Neural cell (in vitro differentiated cells): ENCODE data around the gene SPC24. TPM values are rescaled to one million over a fixed set of nuclear protein-coding genes. Genes with fewer than 3 reads are reported as not detected.

Experiments used
- H2AFZ ChIP-seq: fragments of 200-600, 300-800 bp; sonication (generic), shearing (Covaris generic); 2 replicates; pipeline ENCODE4 v1.6.0; 2014; ENCODE audit warnings: low read depth, mild to moderate bottlenecking, antibody characterized with exemption, low read length, moderate library complexity
- H3F3A ChIP-seq: fragments of 200-600 bp; shearing (Covaris generic); 2 replicates; pipeline ENCODE4 v1.6.1; 2016; ENCODE audit warnings: mild to moderate bottlenecking, moderate library complexity, mixed read lengths, antibody characterized with exemption, low read length; ENCODE audit not compliant: insufficient read depth, poor library complexity, severe bottlenecking
- H3K27ac ChIP-seq: fragments of 200-600, 300-800 bp; sonication (generic), shearing (Covaris generic); 2 replicates; pipeline ENCODE4 v1.5.1; 2014; ENCODE audit warnings: mild to moderate bottlenecking, low read length, moderate library complexity
- H3K27me3 ChIP-seq: fragments of 300-800, 200-600 bp; sonication (generic), shearing (Covaris generic); 2 replicates; pipeline ENCODE4 v1.6.0; 2014; ENCODE audit warnings: mild to moderate bottlenecking, low read depth, low read length, moderate library complexity; ENCODE audit not compliant: insufficient read depth
- H3K36me3 ChIP-seq: fragments of 300-800, 200-600 bp; sonication (generic), shearing (Covaris generic); 2 replicates; pipeline ENCODE4 v1.5.1; 2014; ENCODE audit warnings: mild to moderate bottlenecking, antibody characterized with exemption, low read length, moderate library complexity; ENCODE audit not compliant: insufficient read depth
- H3K4me2 ChIP-seq: fragments of 300-800, 200-600 bp; sonication (generic), shearing (Covaris generic); 2 replicates; pipeline ENCODE4 v1.6.0; 2014; ENCODE audit warnings: mild to moderate bottlenecking, low read length
- H3K4me3 ChIP-seq: fragments of 300-800, 200-600 bp; sonication (generic), shearing (Covaris generic); 2 replicates; pipeline ENCODE4 v1.5.1; 2014; ENCODE audit warnings: mild to moderate bottlenecking, low read length, moderate library complexity
- H3K79me2 ChIP-seq: fragments of 200-600 bp; shearing (Covaris generic); replicated peaks from 2 replicates; pipeline ENCODE4 v1.6.0; 2014; ENCODE audit warnings: mild to moderate bottlenecking, low read length, moderate library complexity; ENCODE audit not compliant: insufficient read depth
- H3K9ac ChIP-seq: fragments of 300-800, 200-600 bp; sonication (generic), shearing (Covaris generic); 2 replicates; pipeline ENCODE4 v1.6.1; 2016; ENCODE audit warnings: mild to moderate bottlenecking, low read length, mixed read lengths
- H3K9me2 ChIP-seq: fragments of 200-600 bp; shearing (Covaris generic); 2 replicates; pipeline ENCODE4 v1.6.1; 2016; ENCODE audit warnings: mild to moderate bottlenecking, low read length, mixed read lengths; ENCODE audit not compliant: insufficient read depth
- H3K9me3 ChIP-seq: fragments of 200-600, 300-800 bp; sonication (generic), shearing (Covaris generic); 2 replicates; pipeline ENCODE4 v1.6.1; 2016; ENCODE audit warnings: mild to moderate bottlenecking, mixed run types, low read length, moderate library complexity, mixed read lengths
- H4K20me1 ChIP-seq: fragments of 200-600 bp; shearing (Covaris generic); 2 replicates; pipeline ENCODE4 v1.6.1; 2016; ENCODE audit warnings: mild to moderate bottlenecking, mixed run types; ENCODE audit not compliant: insufficient read depth
- CTCF ChIP-seq: fragments of 450-650 bp; IDR thresholded peaks from 2 replicates; pipeline ENCODE4 v1.5.1; 2014; ENCODE audit warnings: antibody characterized with exemption, mild to moderate bottlenecking, moderate library complexity; ENCODE audit not compliant: poor library complexity, severe bottlenecking
- EP300 ChIP-seq: fragments of 450-650 bp; conservative IDR thresholded peaks from 2 replicates; pipeline ENCODE4 v1.6.1; 2014; ENCODE audit warnings: antibody characterized with exemption, mild to moderate bottlenecking, moderate library complexity; ENCODE audit not compliant: poor library complexity, severe bottlenecking
- EZH2 ChIP-seq: fragments of 200-600, 300-800 bp; shearing (Covaris generic), sonication (generic); IDR thresholded peaks from 2 replicates; pipeline ENCODE4 v1.6.1; 2014; ENCODE audit warnings: antibody characterized with exemption, low read length, borderline replicate concordance, mild to moderate bottlenecking; ENCODE audit not compliant: insufficient read depth, poor library complexity, severe bottlenecking
- MXI1 ChIP-seq: fragments of 450-650 bp; conservative IDR thresholded peaks from 2 replicates; pipeline ENCODE4 v1.6.1; 2014; ENCODE audit warnings: antibody characterized with exemption, mild to moderate bottlenecking; ENCODE audit not compliant: poor library complexity, severe bottlenecking
- POLR2AphosphoS5 ChIP-seq: IDR thresholded peaks from 2 replicates; pipeline ENCODE4 v1.6.1; 2012
- RAD21 ChIP-seq: fragments of 450-650 bp; conservative IDR thresholded peaks from 2 replicates; pipeline ENCODE4 v1.6.1; 2014; ENCODE audit warnings: antibody characterized with exemption, mild to moderate bottlenecking, moderate library complexity
- REST ChIP-seq: IDR thresholded peaks from 2 replicates; pipeline ENCODE4 v1.6.1; 2012; ENCODE audit warnings: borderline replicate concordance
- SMC3 ChIP-seq: fragments of 450-650 bp; conservative IDR thresholded peaks from 2 replicates; pipeline ENCODE4 v1.6.1; 2014; ENCODE audit warnings: antibody characterized with exemption, mild to moderate bottlenecking, moderate library complexity; ENCODE audit not compliant: poor library complexity
- TAF1 ChIP-seq: IDR thresholded peaks from 2 replicates; pipeline ENCODE4 v1.6.1; 2012; ENCODE audit warnings: low read depth
- polyA plus RNA-seq: library from polyadenylated mRNA; depleted of rRNA; stranded (reverse); fragments of >200 nt; gene quantifications from 2 replicates; pipeline ENCODE4 v1.2.3, GENCODE V29; 2014

The SPC24 gene
- polyA plus RNA-seq, 1 donor from 2014 or later: 0.40 TPM

- TF ChIP-seq REST: no peak
These were observed 47.1 kb upstream of the SPC24 start (continued) for GRCh38 chr19:11202488-11203193.

GRCh38 chr19:11201791-11202190 is 46.2 kb upstream of the SPC24 start:
- Histone ChIP-seq H2AFZ (no peak overlapping the region), H3K4me2 (no peak overlapping the region), H3F3A (no peaks in the 10 kb centered on the region), H3K79me2 (no peaks in the 10 kb centered on the region), H3K9ac (no peak overlapping the region), H3K27ac (no peak overlapping the region), H3K36me3 (no peaks in the 10 kb centered on the region), H3K27me3 (peaks cover 5% of the 10 kb centered on the region), H3K9me3 (no peaks in the 10 kb centered on the region), H3K4me3 (no peak overlapping the region), H4K20me1 (no peaks in the 10 kb centered on the region), H3K9me2 (no peaks in the 10 kb centered on the region)
- no peak for TF ChIP-seq TAF1
- TF ChIP-seq CTCF: no peak
- TF ChIP-seq POLR2AphosphoS5: no peak
- TF ChIP-seq SMC3: no peak
- TF ChIP-seq EZH2: no peak
- TF ChIP-seq MXI1: no peak

- H4K20me1 ChIP-seq: no peaks in the 10 kb centered on the region
- TF ChIP-seq SMC3 (no peak), REST (no peak), EP300 (no peak), EZH2 (no peak), MXI1 (no peak), TAF1 (no peak), POLR2AphosphoS5 (no peak), RAD21 (no peak), CTCF (no peak)
- H3K27ac ChIP-seq: no peak overlapping the region
These were observed 45.3 kb upstream of the SPC24 start for GRCh38 chr19:11200931-11201330.

More at GRCh38 chr19:11200931-11201330, 45.3 kb upstream of the SPC24 start:
- no peak overlapping the region for H3K9ac ChIP-seq
- H2AFZ ChIP-seq: no peak overlapping the region
- no peak overlapping the region for H3K4me3 ChIP-seq
- no peaks in the 10 kb centered on the region for H3K9me2 ChIP-seq
- H3K27me3 ChIP-seq: peaks cover 10% of the 10 kb centered on the region
- no peaks in the 10 kb centered on the region for H3K36me3 ChIP-seq
- H3K9me3 ChIP-seq: no peaks in the 10 kb centered on the region
- no peaks in the 10 kb centered on the region for H3K79me2 ChIP-seq
- no peak overlapping the region for H3K4me2 ChIP-seq
- no peaks in the 10 kb centered on the region for H3F3A ChIP-seq
